Measurements from ENCODE around the gene CASKIN1. TPM values are rescaled to one million over a fixed set of nuclear protein-coding genes. Genes with fewer than 3 reads are reported as not detected.

The CASKIN1 gene
- total and polyA plus RNA-seq, 12 donors, result 0.06 to 5.2 (median 1.3) TPM; not detected in 3

GRCh38 chr16:2154533-2155090 lies 41.8 kb downstream of the CASKIN1 start:
- DNase-seq, result no peak
- Histone ChIP-seq H3K4me1 (replicated peaks in 1 of 2) (peaks cover 34 to 64% of the 10 kb centered on the region in 2 donors), H3K27me3 (no peaks in the 10 kb centered on the region), H3K36me3 (replicated peaks in 1 of 2) (no peaks in the 10 kb centered on the region), H3K4me3 (peak overlapping the region in 3 of 4 donors; percentile 62 to 94 (median 69)), H3K27ac (peak overlapping the region in 4 of 5 donors; percentile 68 to 83 (median 75)), H3K9me3 (replicated peaks in 1 of 3) (no peaks in the 10 kb centered on the region)
- WGBS, 4 donors, result 3 to 4% (median 4%) methylated on average over 21 to 23 of the region's 23 CpGs
- no peak for TF ChIP-seq POLR2A (IDR thresholded peaks at IDR 0.05)
- TF ChIP-seq, protein P1, sequence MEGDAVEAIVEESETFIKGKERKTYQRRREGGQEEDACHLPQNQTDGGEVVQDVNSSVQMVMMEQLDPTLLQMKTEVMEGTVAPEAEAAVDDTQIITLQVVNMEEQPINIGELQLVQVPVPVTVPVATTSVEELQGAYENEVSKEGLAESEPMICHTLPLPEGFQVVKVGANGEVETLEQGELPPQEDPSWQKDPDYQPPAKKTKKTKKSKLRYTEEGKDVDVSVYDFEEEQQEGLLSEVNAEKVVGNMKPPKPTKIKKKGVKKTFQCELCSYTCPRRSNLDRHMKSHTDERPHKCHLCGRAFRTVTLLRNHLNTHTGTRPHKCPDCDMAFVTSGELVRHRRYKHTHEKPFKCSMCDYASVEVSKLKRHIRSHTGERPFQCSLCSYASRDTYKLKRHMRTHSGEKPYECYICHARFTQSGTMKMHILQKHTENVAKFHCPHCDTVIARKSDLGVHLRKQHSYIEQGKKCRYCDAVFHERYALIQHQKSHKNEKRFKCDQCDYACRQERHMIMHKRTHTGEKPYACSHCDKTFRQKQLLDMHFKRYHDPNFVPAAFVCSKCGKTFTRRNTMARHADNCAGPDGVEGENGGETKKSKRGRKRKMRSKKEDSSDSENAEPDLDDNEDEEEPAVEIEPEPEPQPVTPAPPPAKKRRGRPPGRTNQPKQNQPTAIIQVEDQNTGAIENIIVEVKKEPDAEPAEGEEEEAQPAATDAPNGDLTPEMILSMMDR (IDR thresholded peaks at IDR 0.05), result no peak
- intact Hi-C loops (cut with DNase I), result loop anchor here in 1 of 2 donors (5.0 kb wide), 1 partner anchor 147 kb away; the partner anchor contains the start of gene ZNF598

DNA sequence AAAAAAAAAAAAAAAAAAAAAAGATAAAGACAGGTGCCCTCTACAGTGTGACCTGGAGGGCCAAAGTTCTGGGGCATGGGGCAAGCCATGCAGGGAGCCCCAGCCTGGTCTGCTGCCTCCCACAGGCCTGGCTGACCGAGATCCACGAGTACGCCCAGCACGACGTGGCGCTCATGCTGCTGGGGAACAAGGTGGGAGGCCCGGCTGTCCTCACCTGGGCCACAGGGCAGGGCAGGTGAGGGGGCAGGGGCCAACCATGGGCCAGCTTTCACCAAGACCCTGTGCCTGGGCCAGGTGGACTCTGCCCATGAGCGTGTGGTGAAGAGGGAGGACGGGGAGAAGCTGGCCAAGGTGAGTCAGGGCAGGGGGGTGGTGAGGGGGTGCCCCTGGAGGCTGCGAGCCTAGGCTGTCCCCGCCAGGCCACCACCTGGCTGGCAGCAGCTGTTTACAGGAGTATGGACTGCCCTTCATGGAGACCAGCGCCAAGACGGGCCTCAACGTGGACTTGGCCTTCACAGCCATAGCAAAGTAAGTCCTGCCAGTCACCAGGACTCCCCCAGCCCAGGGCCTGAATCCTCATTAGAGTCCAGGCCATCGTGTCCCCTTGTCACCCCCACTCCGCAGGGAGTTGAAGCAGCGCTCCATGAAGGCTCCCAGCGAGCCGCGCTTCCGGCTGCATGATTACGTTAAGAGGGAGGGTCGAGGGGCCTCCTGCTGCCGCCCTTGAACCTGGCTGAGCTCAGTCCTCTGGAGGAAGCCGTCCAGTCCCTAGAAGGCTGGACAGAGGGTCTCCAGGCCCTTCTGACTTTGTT lies 43.5 kb downstream of the CASKIN1 start:
- no peak for TF ChIP-seq POLR2A (IDR thresholded peaks at IDR 0.05)
- TF ChIP-seq, protein P1 (IDR thresholded peaks at IDR 0.05), result no peak
- whole genome bisulfite sequencing, 4 donors, result 35 to 56% (median 43%) methylated on average over 7 to 25 of the region's 25 CpGs
- peak in 2 of 7 donors; percentile 49 to 74 for DNase-seq
- Histone ChIP-seq H3K27me3 (no peaks in the 10 kb centered on the region), H3K9me3 (replicated peaks in 1 of 3) (no peaks in the 10 kb centered on the region), H3K4me1 (replicated peaks in 1 of 2) (peaks cover 38 to 66% of the 10 kb centered on the region in 2 donors), H3K4me3 (peak overlapping the region in 2 of 4 donors; percentile 10 to 69), H3K27ac (peak overlapping the region in 4 of 5 donors; percentile 27 to 85 (median 62)), H3K36me3 (replicated peaks in 1 of 2) (no peaks in the 10 kb centered on the region)
- intact Hi-C loops (cut with DNase I), result loop anchor here in 1 of 2 donors (5.0 kb wide), 1 partner anchor 146 kb away; the partner anchor contains the start of gene ZNF598

GRCh38 chr16:2151188-2152091 lies 45.0 kb downstream of the CASKIN1 start:
- TF ChIP-seq POLR2A (IDR thresholded peaks at IDR 0.05), result no peak
- TF ChIP-seq, protein P1 (IDR thresholded peaks at IDR 0.05), result no peak
- no peak for DNase-seq
- Histone ChIP-seq H3K36me3 (replicated peaks in 1 of 2) (no peaks in the 10 kb centered on the region), H3K4me3 (no peak overlapping the region), H3K4me1 (replicated peaks in 1 of 2) (peaks cover 29 to 53% of the 10 kb centered on the region in 2 donors), H3K9me3 (replicated peaks in 1 of 3) (no peaks in the 10 kb centered on the region), H3K27ac (no peak overlapping the region), H3K27me3 (no peaks in the 10 kb centered on the region)
- intact Hi-C loops (cut with DNase I), result loop anchor here in 1 of 2 donors (5.0 kb wide), 1 partner anchor 144 kb away; the partner anchor contains the start of gene ZNF598
- WGBS, 4 donors, result 73 to 81% (median 78%) methylated on average over 13 of the region's 13 CpGs
